Transverse colon (tissue), 4 donors: ENCODE results near the gene EPB41L5. TPM values are rescaled to one million over a fixed set of nuclear protein-coding genes. Genes with fewer than 3 reads are reported as not detected.
"Not testable (repeated sequence)": the region's sequence is repeated elsewhere in the genome, so short reads cannot be mapped to it uniquely, and the experiment has no call there.

Experiments used
- DNase-seq: peaks from one replicate; pipeline ENCODE4 v3.0.0-alpha.2; 2019
- H3K27ac ChIP-seq, 4 donors: fragments of 200-600 bp; sonication (generic); 2 replicates each; pipeline ENCODE4 v1.5.1; 2016 to 2018; ENCODE audit warnings: inconsistent platforms in 4 of 4
- H3K27me3 ChIP-seq: fragments of 200-600 bp; sonication (generic); 2 replicates; pipeline ENCODE4 v1.5.1; 2017; ENCODE audit warnings: inconsistent platforms
- H3K36me3 ChIP-seq, 4 donors: fragments of 200-600 bp; sonication (generic); 2 replicates each; pipeline ENCODE4 v1.5.1; 2017 to 2019; ENCODE audit warnings: inconsistent platforms in 4 of 4
- H3K4me1 ChIP-seq, 4 donors: fragments of 200-600 bp; sonication (generic); 2 replicates each; pipeline ENCODE4 v1.5.1; 2017 to 2020; ENCODE audit warnings: inconsistent platforms in 4 of 4
- H3K4me3 ChIP-seq, 4 donors: fragments of 200-600 bp; sonication (generic); 1 replicate in 1 of 4; 2 replicates in 3 of 4; pipeline versions ENCODE4 v1.5.1 to v1.6.1; 2017 to 2019; ENCODE audit warnings: inconsistent platforms in 4 of 4
- H3K9me3 ChIP-seq, 2 donors: fragments of 200-600 bp; sonication (generic); 2 replicates each; pipeline ENCODE4 v1.5.1; 2017 to 2019; ENCODE audit warnings: inconsistent platforms in 2 of 2
- CTCF ChIP-seq, 5 experiments: fragments of 200-600 bp in 3 of 5; fragments of 450-650 bp in 2 of 5; sonication (generic) in 3 of 5; IDR thresholded peaks; 1 replicate in 2 of 5; 2 replicates in 3 of 5; pipeline ENCODE4 v1.5.1; 2016 to 2017; ENCODE audit warnings: antibody characterized with exemption in 5 of 5, inconsistent platforms in 3 of 5, mild to moderate bottlenecking in 2 of 5, moderate library complexity in 1 of 5
- EP300 ChIP-seq: sonication (generic); formaldehyde crosslinking; IDR thresholded peaks from one replicate; pipeline ENCODE4 v1.6.1; 2017; ENCODE audit warnings: antibody characterized with exemption, low read depth
- POLR2A ChIP-seq: fragments of 450-650 bp; IDR thresholded peaks from one replicate; pipeline ENCODE4 v1.6.1; 2016; ENCODE audit warnings: antibody characterized with exemption, mild to moderate bottlenecking, moderate library complexity
- POLR2AphosphoS5 ChIP-seq, 3 donors: sonication (generic); formaldehyde crosslinking; IDR thresholded peaks; one replicate each; pipeline ENCODE4 v1.6.1; 2016; ENCODE audit warnings: antibody characterized with exemption in 3 of 3
- WGBS, 2 donors: methylation state at CpG; one replicate each; pipeline ENCODE4 v1.1.5; 2018; ENCODE audit warnings: low coverage in 1 of 2; 5-methylcytosine and 5-hydroxymethylcytosine counted together
- in situ Hi-C, 4 donors: fragments of 200-750 bp; cut with MboI; loops; one replicate each; pipeline versions ENCODE4 v1.15.0 to v1.15.1; 2017; ENCODE audit warnings: low sequenced_read_pairs in 3 of 4, low pct_ligation_motif_present in 1 of 4, low pct_unique_long_range_greater_than_20kb in 1 of 4
- intact Hi-C: fragments of 100-400 bp; cut with DNase I; formaldehyde crosslinking; loops from one replicate; pipeline ENCODE4 v1.15.1; 2023; ENCODE audit warnings: low total_unique reads
- total RNA-seq, 4 donors: library from RNA; depleted of rRNA; stranded (reverse); fragments of >200 nt; gene quantifications; one replicate each; pipeline ENCODE4 v1.1.0, GENCODE V29; 2016

Gene EPB41L5
- total RNA-seq, 4 donors from 2014 or later = 11.1 to 36.5 (median 27.6) TPM

- no peak for DNase-seq
- TF ChIP-seq CTCF (IDR thresholded peaks at IDR 0.05) (no peak), POLR2A (no peak), EP300 (no peak), POLR2AphosphoS5 (IDR thresholded peaks at IDR 0.05) (no peak)
- intact Hi-C loops = no loop called here
- Histone ChIP-seq H3K9me3 (peaks cover 6 to 10% of the 10 kb centered on the region in 2 donors), H3K27me3 (no peaks in the 10 kb centered on the region), H3K36me3 (no peaks in the 10 kb centered on the region), H3K27ac (no peak overlapping the region), H3K4me3 (no peak overlapping the region), H3K4me1 (no peaks in the 10 kb centered on the region)
- 70% methylated on average over 1 of the region's 1 CpG; no CpG with 5 or more reads in 1 of the 2 donors for WGBS, 2 donors
- in situ Hi-C loops = no loop called here
Observed at GRCh38 chr2:120189189-120189588, 176.3 kb downstream of the EPB41L5 start.

GRCh38 chr2:120192280-120192679 is 179.4 kb downstream of the EPB41L5 start:
- WGBS, 2 donors = 80 to 87% methylated on average over 1 of the region's 1 CpG
- Histone ChIP-seq H3K27ac (no peak overlapping the region), H3K27me3 (no peaks in the 10 kb centered on the region), H3K4me3 (no peak overlapping the region), H3K4me1 (no peaks in the 10 kb centered on the region), H3K9me3 (peaks cover 6 to 10% of the 10 kb centered on the region in 2 donors), H3K36me3 (no peaks in the 10 kb centered on the region)
- no peak for DNase-seq
- no peak for TF ChIP-seq EP300
- intact Hi-C loops = no loop called here
- in situ Hi-C loops = no loop called here

GRCh38 chr2:120195553-120195952 is 182.7 kb downstream of the EPB41L5 start:
- H3K4me3 ChIP-seq = no peak overlapping the region
- intact Hi-C loops (no loop called here), in situ Hi-C loops (no loop called here)
- TF ChIP-seq CTCF (IDR thresholded peaks at IDR 0.05) (no peak), POLR2A (no peak), EP300 (no peak), POLR2AphosphoS5 (IDR thresholded peaks at IDR 0.05) (no peak)
- H3K36me3 ChIP-seq = no peaks in the 10 kb centered on the region
- no peaks in the 10 kb centered on the region for H3K27me3 ChIP-seq
- peaks cover 10 to 13% of the 10 kb centered on the region in 2 donors for H3K9me3 ChIP-seq
- no peak for DNase-seq
- H3K4me1 ChIP-seq = no peaks in the 10 kb centered on the region
- 88% methylated on average over 1 of the region's 1 CpG; no CpG with 5 or more reads in 1 of the 2 donors for WGBS, 2 donors
- no peak overlapping the region for H3K27ac ChIP-seq

- in situ Hi-C loops, H3K4me3 ChIP-seq, DNase-seq, H3K27ac ChIP-seq, intact Hi-C loops, H3K36me3 ChIP-seq, H3K27me3 ChIP-seq, H3K4me1 ChIP-seq, H3K9me3 ChIP-seq: not testable (repeated sequence)
- WGBS, 2 donors = 96 to 100% methylated on average over 5 to 10 of the region's 10 CpGs
Observed at GRCh38 chr2:120199817-120200459, 187.1 kb downstream of the EPB41L5 start.

- Histone ChIP-seq H3K36me3 (no peaks in the 10 kb centered on the region), H3K27me3 (no peaks in the 10 kb centered on the region), H3K4me1 (peaks cover 0 to 4% (median 0%) of the 10 kb centered on the region in 4 donors), H3K27ac (no peak overlapping the region), H3K4me3 (no peak overlapping the region), H3K9me3 (no peaks in the 10 kb centered on the region)
- intact Hi-C loops = no loop called here
- WGBS, 2 donors = 60 to 69% methylated on average over 2 to 10 of the region's 10 CpGs
- no peak for DNase-seq
- TF ChIP-seq CTCF (IDR thresholded peaks at IDR 0.05) (no peak), EP300 (no peak), POLR2AphosphoS5 (IDR thresholded peaks at IDR 0.05) (no peak), POLR2A (no peak)
- in situ Hi-C loops = no loop called here
Observed at GRCh38 chr2:120203251-120204021, 190.6 kb downstream of the EPB41L5 start.
